Measurements from ENCODE around the gene CCDC57.

CCDC57 gene

GRCh38 chr17:82170412-82170961 lies 42.2 kb downstream of the CCDC57 start:
- H3K4me3 Mint-ChIP-seq: no peak overlapping the region
- H3K4me1 Mint-ChIP-seq: peaks cover 18% of the 10 kb centered on the region
- CTCF ChIA-PET: no interaction called here
- H3K36me3 Mint-ChIP-seq: peaks cover 15% of the 10 kb centered on the region
- no peak overlapping the region for H3K27ac Mint-ChIP-seq
- no peak for DNase-seq
- no peaks in the 10 kb centered on the region for H3K9me3 Mint-ChIP-seq
- H3K27me3 Mint-ChIP-seq: no peaks in the 10 kb centered on the region

DNA sequence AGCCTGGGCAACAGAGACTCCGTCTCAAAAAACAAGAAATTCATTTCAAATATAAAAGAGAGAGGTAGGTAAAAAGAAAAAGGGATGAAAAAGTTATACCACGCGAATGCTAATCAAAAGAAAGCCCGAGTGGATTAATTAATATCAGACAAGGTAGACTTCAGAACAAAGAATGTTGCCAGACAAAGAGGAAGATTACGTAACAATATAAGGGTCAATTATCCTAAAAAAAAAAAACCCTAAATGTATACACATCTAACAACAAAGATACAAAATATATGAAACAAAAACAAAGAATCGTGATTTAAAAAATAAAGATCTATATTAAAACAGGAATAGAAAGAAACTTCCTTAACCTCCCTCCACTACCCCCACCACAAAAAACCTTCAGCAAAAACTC lies 44.1 kb downstream of the CCDC57 start:
- H3K27me3 Mint-ChIP-seq: no peaks in the 10 kb centered on the region
- peaks cover 15% of the 10 kb centered on the region for H3K36me3 Mint-ChIP-seq
- CTCF ChIA-PET: no interaction called here
- no peak overlapping the region for H3K4me3 Mint-ChIP-seq
- no peak for DNase-seq
- H3K27ac Mint-ChIP-seq: no peak overlapping the region
- no peaks in the 10 kb centered on the region for H3K9me3 Mint-ChIP-seq
- H3K4me1 Mint-ChIP-seq: peaks cover 18% of the 10 kb centered on the region

DNA sequence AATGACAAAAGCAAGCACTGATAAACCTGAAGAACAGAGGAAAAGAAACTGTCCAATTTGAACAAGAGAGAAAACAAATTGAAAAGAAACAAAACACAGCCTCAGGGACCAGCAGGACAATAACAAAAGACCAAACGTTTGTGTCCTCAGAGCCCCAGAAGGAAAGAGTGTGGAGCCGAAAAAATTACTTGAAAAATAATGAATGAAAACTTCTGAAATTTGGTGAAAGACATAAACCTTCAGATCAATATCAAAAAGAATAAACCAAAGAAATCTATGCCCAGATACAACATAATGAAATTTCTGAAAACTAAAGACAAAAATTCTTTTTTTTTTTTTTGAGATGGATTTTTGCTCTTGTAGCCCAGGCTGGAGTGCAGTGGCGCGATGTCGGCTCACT lies 45.6 kb downstream of the CCDC57 start:
- Mint-ChIP-seq H3K4me1 (peaks cover 18% of the 10 kb centered on the region), H3K9me3 (no peaks in the 10 kb centered on the region), H3K36me3 (peaks cover 13% of the 10 kb centered on the region), H3K27ac (no peak overlapping the region), H3K27me3 (no peaks in the 10 kb centered on the region), H3K4me3 (no peak overlapping the region)
- CTCF ChIA-PET: no interaction called here
- no peak for DNase-seq

- Mint-ChIP-seq H3K27me3 (no peaks in the 10 kb centered on the region), H3K4me1 (peaks cover 16% of the 10 kb centered on the region), H3K9me3 (no peaks in the 10 kb centered on the region), H3K27ac (no peak overlapping the region), H3K36me3 (peaks cover 11% of the 10 kb centered on the region), H3K4me3 (no peak overlapping the region)
- DNase-seq: no peak
- CTCF ChIA-PET: interaction anchor here (1.5 kb wide), 1 partner anchor 9 kb away, joined by 3 read pairs; no protein-coding TSS in a partner anchor
Observed at GRCh38 chr17:82164853-82165252, 47.8 kb downstream of the CCDC57 start.

- no peak for DNase-seq
- Mint-ChIP-seq H3K27me3 (no peaks in the 10 kb centered on the region), H3K4me1 (no peaks in the 10 kb centered on the region), H3K36me3 (no peaks in the 10 kb centered on the region), H3K4me3 (no peak overlapping the region), H3K27ac (no peak overlapping the region), H3K9me3 (no peaks in the 10 kb centered on the region)
- CTCF ChIA-PET: no interaction called here
Observed at GRCh38 chr17:82161216-82161615, 51.4 kb downstream of the CCDC57 start.

DNA sequence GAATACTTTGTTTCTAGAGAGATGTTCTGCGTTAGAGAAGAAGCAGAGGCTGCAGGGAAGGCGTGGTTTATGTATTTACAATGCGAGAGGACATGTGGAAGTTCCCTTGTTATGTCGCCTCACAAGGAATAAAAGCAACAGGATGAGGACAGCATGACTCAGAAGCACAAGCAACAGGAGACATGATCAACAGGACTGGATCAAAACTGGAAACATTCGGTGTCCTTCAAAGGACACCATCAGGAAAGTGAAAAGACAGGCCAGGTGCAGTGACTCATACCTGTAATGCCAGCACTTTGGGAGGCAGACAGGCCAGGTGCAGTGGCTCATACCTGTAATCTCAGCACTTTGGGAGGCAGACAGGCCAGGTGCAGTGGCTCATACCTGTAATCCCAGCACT lies 52.6 kb downstream of the CCDC57 start:
- Mint-ChIP-seq H3K9me3 (no peaks in the 10 kb centered on the region), H3K4me3 (no peak overlapping the region), H3K27ac (no peak overlapping the region), H3K27me3 (no peaks in the 10 kb centered on the region), H3K36me3 (no peaks in the 10 kb centered on the region), H3K4me1 (no peaks in the 10 kb centered on the region)
- CTCF ChIA-PET: no interaction called here
- DNase-seq: no peak

DNA sequence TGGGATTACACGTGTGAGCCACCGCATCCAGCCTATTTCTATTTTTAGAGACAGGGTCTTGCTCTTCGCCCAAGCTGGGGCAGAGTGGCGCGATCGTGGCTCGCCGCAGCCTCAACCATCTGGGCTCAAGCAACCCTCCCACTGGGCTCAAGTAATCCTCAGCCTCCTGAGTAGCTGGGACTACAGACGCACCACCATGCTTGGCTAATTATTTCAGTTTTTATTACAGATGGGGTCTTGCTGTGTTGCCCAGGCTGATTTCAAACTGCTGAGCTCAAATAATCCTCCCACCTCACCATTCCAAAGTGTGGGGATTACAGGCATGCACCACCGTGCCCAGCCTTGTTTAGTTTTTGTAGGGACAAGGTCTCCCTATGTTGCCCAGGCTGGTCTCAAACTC lies 53.8 kb downstream of the CCDC57 start:
- no peaks in the 10 kb centered on the region for H3K9me3 Mint-ChIP-seq
- H3K27me3 Mint-ChIP-seq: no peaks in the 10 kb centered on the region
- DNase-seq: no peak
- CTCF ChIA-PET: interaction anchor here (0.6 kb wide), 1 partner anchor 42 kb away, joined by 3 read pairs; no protein-coding TSS in a partner anchor
- no peak overlapping the region for H3K4me3 Mint-ChIP-seq
- peaks cover 2% of the 10 kb centered on the region for H3K4me1 Mint-ChIP-seq
- H3K36me3 Mint-ChIP-seq: peaks cover under 1% of the 10 kb centered on the region
- no peak overlapping the region for H3K27ac Mint-ChIP-seq

DNA sequence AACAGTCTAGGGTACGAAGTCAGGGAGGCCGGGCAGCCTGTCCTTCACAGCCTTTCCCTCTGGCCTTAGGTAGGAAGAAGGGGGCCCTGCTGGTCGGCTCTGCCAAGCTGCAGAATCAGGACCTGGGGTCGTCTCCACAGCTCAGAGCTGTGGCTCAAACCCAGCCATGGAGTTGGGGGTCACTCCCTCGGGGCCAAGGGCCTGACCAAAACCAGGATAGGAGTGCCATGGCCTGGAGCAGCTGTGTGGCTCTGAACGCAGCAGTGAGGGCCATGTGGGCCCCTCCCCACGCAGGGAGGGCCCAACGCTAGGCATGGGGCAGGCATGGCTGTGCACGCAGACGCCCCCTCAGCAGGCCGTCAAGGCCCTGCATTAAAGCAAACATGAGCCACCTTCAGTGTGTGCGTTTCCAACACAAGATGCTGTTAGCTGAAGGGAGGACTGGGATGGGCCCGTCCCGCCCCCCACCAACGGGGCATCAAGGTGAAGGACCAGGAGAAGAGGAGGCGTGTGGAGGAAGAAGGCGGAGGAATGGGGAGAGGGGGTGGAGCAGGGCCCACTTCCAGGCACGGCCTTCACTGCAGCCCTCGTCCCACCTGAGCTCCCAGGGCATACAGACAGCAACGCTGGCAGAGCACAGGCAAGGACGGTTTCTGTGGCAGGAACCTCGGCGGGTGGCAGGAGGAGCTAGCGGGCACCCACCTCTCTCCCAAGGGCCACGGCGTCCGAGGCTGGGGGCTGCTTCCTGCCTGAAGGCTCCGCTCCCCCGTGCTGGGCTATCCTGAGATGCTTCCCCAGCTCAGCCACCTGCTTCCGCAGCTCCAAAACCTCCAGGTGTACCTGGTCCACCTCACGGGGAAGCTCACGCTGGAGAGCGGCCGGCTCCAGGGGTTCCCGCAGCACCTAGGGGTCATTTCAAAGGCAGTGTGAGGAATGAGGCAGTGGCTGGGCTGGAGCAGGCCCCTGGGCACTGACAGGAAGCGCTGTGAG lies 55.3 kb downstream of the CCDC57 start:
- no peaks in the 10 kb centered on the region for H3K27me3 Mint-ChIP-seq
- H3K36me3 Mint-ChIP-seq: peaks cover 2% of the 10 kb centered on the region
- H3K4me3 Mint-ChIP-seq: no peak overlapping the region
- no peaks in the 10 kb centered on the region for H3K9me3 Mint-ChIP-seq
- no peak for DNase-seq
- CTCF ChIA-PET: interaction anchor here (1.0 to 2.5 kb wide), 2 partner anchors 127 to 198 kb away, joined by 4 to 12 read pairs; partner anchors contain the start of gene RAC3
- H3K4me1 Mint-ChIP-seq: peaks cover 5% of the 10 kb centered on the region
- H3K27ac Mint-ChIP-seq: no peak overlapping the region

DNA sequence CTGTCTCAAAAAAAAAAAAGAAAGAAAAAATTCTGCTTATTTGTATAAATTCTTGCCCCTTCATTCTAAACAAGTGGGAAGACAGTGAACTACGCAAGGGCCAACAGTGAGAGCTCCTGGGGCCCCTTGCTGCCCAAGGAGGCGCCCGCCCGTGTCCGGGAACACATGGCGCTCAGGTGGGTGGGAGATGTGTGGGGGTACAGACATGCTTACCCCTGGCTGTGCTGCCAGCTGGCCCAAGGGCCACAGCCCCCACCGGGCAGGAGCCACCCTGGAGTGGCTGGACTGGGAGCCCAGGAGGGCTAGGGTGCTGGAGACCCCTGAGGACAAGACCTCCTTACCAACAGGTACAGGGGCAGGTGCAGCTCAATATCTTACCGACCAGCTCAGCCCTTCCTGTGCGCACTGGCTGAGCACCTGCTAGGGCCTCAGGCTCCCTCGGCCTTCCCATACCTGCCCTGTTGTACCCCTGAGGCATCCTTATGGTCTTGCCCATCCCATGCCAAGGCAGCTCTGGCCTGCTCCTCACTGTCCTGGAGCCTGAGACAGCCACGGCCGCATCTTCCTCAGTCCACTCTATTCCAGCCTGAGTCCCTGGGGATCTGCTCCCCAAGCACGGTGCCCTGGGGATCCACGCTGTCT lies 56.2 kb downstream of the CCDC57 start:
- H3K36me3 Mint-ChIP-seq: peaks cover 2% of the 10 kb centered on the region
- H3K27ac Mint-ChIP-seq: no peak overlapping the region
- H3K27me3 Mint-ChIP-seq: no peaks in the 10 kb centered on the region
- DNase-seq: no peak
- CTCF ChIA-PET: interaction anchor here (1.0 to 2.6 kb wide), 3 partner anchors 35 to 197 kb away, joined by 4 to 17 read pairs (median 12); partner anchors contain the start of gene RAC3
- peaks cover 5% of the 10 kb centered on the region for H3K4me1 Mint-ChIP-seq
- H3K4me3 Mint-ChIP-seq: no peak overlapping the region
- H3K9me3 Mint-ChIP-seq: no peaks in the 10 kb centered on the region

- peaks cover 5% of the 10 kb centered on the region for H3K4me1 Mint-ChIP-seq
- no peak overlapping the region for H3K27ac Mint-ChIP-seq
- H3K9me3 Mint-ChIP-seq: no peaks in the 10 kb centered on the region
- H3K4me3 Mint-ChIP-seq: no peak overlapping the region
- no peaks in the 10 kb centered on the region for H3K27me3 Mint-ChIP-seq
- no peak for DNase-seq
- CTCF ChIA-PET: interaction anchor here (0.8 to 2.7 kb wide), 7 partner anchors 10 to 196 kb away, joined by 3 to 17 read pairs (median 5); partner anchors contain the start of gene RAC3
- H3K36me3 Mint-ChIP-seq: peaks cover 2% of the 10 kb centered on the region
Observed at GRCh38 chr17:82155606-82156005, 57.0 kb downstream of the CCDC57 start.

- no peaks in the 10 kb centered on the region for H3K9me3 Mint-ChIP-seq
- H3K27ac Mint-ChIP-seq: no peak overlapping the region
- CTCF ChIA-PET: interaction anchor here (0.8 to 2.7 kb wide), 9 partner anchors 10 to 195 kb away, joined by 3 to 17 read pairs (median 5); partner anchors contain the start of gene RAC3
- H3K4me1 Mint-ChIP-seq: peaks cover 5% of the 10 kb centered on the region
- DNase-seq: no peak
- no peaks in the 10 kb centered on the region for H3K27me3 Mint-ChIP-seq
- H3K36me3 Mint-ChIP-seq: peaks cover 2% of the 10 kb centered on the region
- no peak overlapping the region for H3K4me3 Mint-ChIP-seq
Observed at GRCh38 chr17:82154881-82155331, 57.7 kb downstream of the CCDC57 start.

DNA sequence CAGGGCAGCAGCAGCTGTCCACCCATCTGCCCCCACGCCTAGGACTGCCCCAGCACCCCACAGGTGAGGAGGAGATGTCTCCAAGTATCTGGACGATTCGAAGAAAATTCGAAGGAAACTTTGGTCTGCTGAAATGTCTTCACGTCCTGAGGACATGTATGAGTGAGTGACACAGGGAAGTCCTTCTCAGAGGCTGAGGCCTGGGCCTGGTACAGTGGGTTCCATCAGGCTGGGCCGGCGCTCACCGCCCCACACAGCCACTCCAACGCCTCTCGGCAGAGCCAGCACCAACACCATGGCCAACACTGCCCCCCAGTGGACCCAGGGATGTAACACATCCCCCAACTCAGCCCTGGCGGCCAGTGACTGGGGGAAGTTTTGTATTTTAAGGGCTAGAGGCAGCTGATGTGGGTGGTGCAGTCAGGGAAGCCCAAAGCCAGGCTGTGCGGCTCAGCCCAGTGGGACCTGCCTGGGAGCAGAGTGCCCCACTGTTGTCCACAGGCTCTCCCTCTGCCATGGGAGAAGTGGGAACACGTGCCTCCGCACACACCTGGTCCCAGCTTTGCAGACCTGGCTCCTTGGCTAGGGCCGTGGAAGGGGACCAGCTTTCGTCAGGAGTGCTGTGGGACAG lies 58.8 kb downstream of the CCDC57 start:
- Mint-ChIP-seq H3K9me3 (no peaks in the 10 kb centered on the region), H3K36me3 (peaks cover 2% of the 10 kb centered on the region), H3K27me3 (no peaks in the 10 kb centered on the region), H3K4me3 (no peak overlapping the region), H3K27ac (peak overlapping the region; percentile 65), H3K4me1 (peaks cover 5% of the 10 kb centered on the region)
- CTCF ChIA-PET: interaction anchor here (0.6 to 2.7 kb wide), 11 partner anchors 12 to 134 kb away, joined by 3 to 17 read pairs (median 4); partner anchors contain the start of gene RAC3
- DNase-seq: peak; percentile 89

DNA sequence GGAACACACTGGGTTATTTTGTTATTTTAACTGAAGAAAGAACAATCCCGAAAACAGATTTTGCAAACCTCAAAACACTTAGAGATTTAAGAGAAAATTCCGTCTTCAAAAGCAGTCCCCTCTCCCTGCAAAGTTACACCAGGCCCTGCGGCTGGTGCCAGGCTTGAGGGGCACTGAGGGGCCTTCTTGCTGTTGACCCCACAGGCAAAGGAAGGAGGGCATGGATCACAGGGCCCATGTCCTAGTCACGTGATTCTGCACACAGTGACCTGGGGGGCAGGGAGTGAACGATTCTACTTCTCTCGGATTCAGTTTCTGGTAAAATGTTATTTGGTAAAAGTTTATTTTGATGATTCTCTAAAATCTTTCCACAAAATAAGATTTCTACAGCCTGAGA lies 59.3 kb downstream of the CCDC57 start:
- no peak for DNase-seq
- H3K9me3 Mint-ChIP-seq: no peaks in the 10 kb centered on the region
- H3K4me1 Mint-ChIP-seq: peaks cover 5% of the 10 kb centered on the region
- CTCF ChIA-PET: interaction anchor here (1.0 to 2.7 kb wide), 4 partner anchors 52 to 130 kb away, joined by 3 to 16 read pairs (median 4); partner anchors contain the start of gene RAC3
- H3K27ac Mint-ChIP-seq: peak overlapping the region; percentile 65
- peaks cover 2% of the 10 kb centered on the region for H3K36me3 Mint-ChIP-seq
- no peaks in the 10 kb centered on the region for H3K27me3 Mint-ChIP-seq
- no peak overlapping the region for H3K4me3 Mint-ChIP-seq
